Measurements from ENCODE around the gene FGF14.

The FGF14 gene

GRCh38 chr13:101967216-101967615 is 434.6 kb downstream of the FGF14 start:
- no peak for DNase-seq

- no peak for DNase-seq
Observed at GRCh38 chr13:101965096-101965495, 436.8 kb downstream of the FGF14 start.

GRCh38 chr13:101959016-101959415 is 442.8 kb downstream of the FGF14 start:
- no peak for DNase-seq

GRCh38 chr13:101955764-101956163 is 446.1 kb downstream of the FGF14 start:
- no peak for DNase-seq

GRCh38 chr13:101951114-101951513 is 450.7 kb downstream of the FGF14 start:
- DNase-seq: no peak

- DNase-seq: no peak
Observed at GRCh38 chr13:101949681-101950080, 452.2 kb downstream of the FGF14 start.

- no peak for DNase-seq
Observed at GRCh38 chr13:101946401-101946800, 455.4 kb downstream of the FGF14 start.

- no peak for DNase-seq
Observed at GRCh38 chr13:101945435-101945834, 456.4 kb downstream of the FGF14 start.

- no peak for DNase-seq
Observed at GRCh38 chr13:101944521-101944920, 457.3 kb downstream of the FGF14 start.

GRCh38 chr13:101942535-101943157 is 459.2 kb downstream of the FGF14 start:
- DNase-seq: no peak

GRCh38 chr13:101942038-101942437 is 459.8 kb downstream of the FGF14 start:
- peak; percentile 85 for DNase-seq

GRCh38 chr13:101941095-101941783 is 460.6 kb downstream of the FGF14 start:
- DNase-seq: peak; percentile 21

GRCh38 chr13:101939370-101939769 is 462.5 kb downstream of the FGF14 start:
- DNase-seq: no peak

GRCh38 chr13:101935828-101936227 is 466.0 kb downstream of the FGF14 start:
- DNase-seq: no peak

GRCh38 chr13:101931186-101931585 is 470.7 kb downstream of the FGF14 start:
- DNase-seq: no peak

GRCh38 chr13:101930331-101930730 is 471.5 kb downstream of the FGF14 start:
- DNase-seq: no peak

GRCh38 chr13:101925731-101926130 is 476.1 kb downstream of the FGF14 start:
- peak; percentile 74 for DNase-seq

- DNase-seq: peak; percentile 63
Observed at GRCh38 chr13:101919541-101920181, 482.2 kb downstream of the FGF14 start.

- DNase-seq: peak; percentile 97
Observed at GRCh38 chr13:101917833-101918661, 483.8 kb downstream of the FGF14 start.

- DNase-seq: peak; percentile 86
Observed at GRCh38 chr13:101917475-101917810, 484.4 kb downstream of the FGF14 start.

GRCh38 chr13:101916775-101917474 is 484.9 kb downstream of the FGF14 start:
- DNase-seq: no peak

- peak; percentile 30 for DNase-seq
Observed at GRCh38 chr13:101916108-101916774, 485.6 kb downstream of the FGF14 start.
